Smooth muscle cell of the coronary artery (primary cell): ENCODE measurements around the gene DPPA4. TPM values are rescaled to one million over a fixed set of nuclear protein-coding genes. Genes with fewer than 3 reads are reported as not detected.

ENCODE experiments used
- total RNA-seq: library from RNA; depleted of rRNA; stranded (reverse); fragments of >200 nt; gene quantifications from 2 replicates; pipeline ENCODE4 v1.2.3, GENCODE V29; 2014; ENCODE audit warnings: low replicate concordance

Gene DPPA4, protein sequence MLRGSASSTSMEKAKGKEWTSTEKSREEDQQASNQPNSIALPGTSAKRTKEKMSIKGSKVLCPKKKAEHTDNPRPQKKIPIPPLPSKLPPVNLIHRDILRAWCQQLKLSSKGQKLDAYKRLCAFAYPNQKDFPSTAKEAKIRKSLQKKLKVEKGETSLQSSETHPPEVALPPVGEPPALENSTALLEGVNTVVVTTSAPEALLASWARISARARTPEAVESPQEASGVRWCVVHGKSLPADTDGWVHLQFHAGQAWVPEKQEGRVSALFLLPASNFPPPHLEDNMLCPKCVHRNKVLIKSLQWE
- total RNA-seq: not detected in 2 replicates

GRCh38 chr3:109337393-109337792 is at the start of gene DPPA4:
Gene DPPA4, minus strand, starts transcription at chr3:109337546. Its CDS starts 29 bp downstream, at chr3:109337517.

DNA sequence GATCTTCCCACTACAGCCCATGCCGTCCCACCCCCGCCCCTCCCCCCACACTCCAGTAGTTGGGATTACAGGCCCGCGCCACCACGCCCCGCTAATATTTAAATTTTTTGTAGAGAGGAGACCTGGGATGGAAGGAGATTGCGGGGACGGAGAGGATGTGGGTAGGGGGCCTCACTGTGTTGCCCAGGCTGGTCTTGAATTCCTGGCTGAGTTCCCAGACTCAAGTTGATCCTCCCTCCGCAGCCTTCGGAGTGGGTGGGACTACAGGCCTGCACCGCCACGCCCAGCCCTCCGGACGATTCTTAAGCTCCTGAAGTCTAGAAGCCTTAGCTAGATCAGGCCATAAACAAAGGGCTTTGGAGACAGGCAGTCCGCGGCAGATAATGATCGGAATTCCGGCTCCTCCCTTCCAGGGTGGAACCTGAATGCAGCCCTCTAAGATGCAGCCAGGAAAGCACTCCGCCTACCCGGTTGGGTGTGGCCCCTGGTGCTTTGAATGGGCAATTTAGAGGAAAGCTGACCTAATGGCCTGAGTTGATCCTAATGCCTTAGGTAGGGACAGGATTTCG is 21.1 kb downstream of the DPPA4 start, which contains the start of gene DPPA2:
TSS of gene DPPA2 (minus strand) at position 356 of the 569 bp plus-strand sequence. CDS start 1,975 bp downstream, outside the sequence.

Other genes with a start within 250 kb of the DPPA4 start
- not detected in 2 replicates for gene MORC1, start 219.4 kb downstream of the DPPA4 start, total RNA-seq
- not detected in 2 replicates for gene C3orf85, start 200.8 kb downstream of the DPPA4 start, total RNA-seq
- not detected in 2 replicates for gene DPPA2, start 21.0 kb downstream of the DPPA4 start, total RNA-seq